Activated CD4-positive, alpha-beta T cell treated with anti-CD3 and anti-CD28 coated beads, Interleukin-2, amount 10 ng/mL, durations not matched to agents 7 days and 5 days (primary cell): ENCODE measurements around the gene PSMG4. TPM values are rescaled to one million over a fixed set of nuclear protein-coding genes. Genes with fewer than 3 reads are reported as not detected.
"Not testable (repeated sequence)": the region's sequence is repeated elsewhere in the genome, so short reads cannot be mapped to it uniquely, and the experiment has no call there.

Experiments used
- CTCF ChIA-PET: fragments of 350-600 bp; sonication (Branson Sonifier 250); formaldehyde crosslinking; loops from one replicate; lab custom pipeline; 2021; ENCODE audit warnings: antibody characterized with exemption; lab: Charles Lee
- POLR2A ChIA-PET: fragments of 350-600 bp; sonication (Branson Sonifier 250); formaldehyde crosslinking; loops from one replicate; lab custom pipeline; 2021; ENCODE audit warnings: antibody characterized with exemption; lab: Charles Lee
- DNase-seq: peaks from one replicate; pipeline ENCODE4 v3.0.0-alpha.2; 2020
- H3K27ac Mint-ChIP-seq: one replicate; pipeline ENCODE4 v1.8.0; 2021; ENCODE audit warnings: mild to moderate bottlenecking, moderate library complexity, mixed read lengths
- H3K27me3 Mint-ChIP-seq: one replicate; pipeline ENCODE4 v1.8.0; 2021; ENCODE audit warnings: mixed read lengths
- H3K36me3 Mint-ChIP-seq: one replicate; pipeline ENCODE4 v1.8.0; 2021; ENCODE audit warnings: low read depth, mixed read lengths
- H3K4me1 Mint-ChIP-seq: one replicate; pipeline ENCODE4 v1.8.0; 2021; ENCODE audit warnings: mixed read lengths
- H3K4me3 Mint-ChIP-seq: one replicate; pipeline ENCODE4 v1.8.0; 2021; ENCODE audit warnings: mild to moderate bottlenecking, moderate library complexity, mixed read lengths
- H3K9me3 Mint-ChIP-seq: one replicate; pipeline ENCODE4 v1.8.0; 2021; ENCODE audit warnings: mixed read lengths
- total RNA-seq, 2 experiments: library from RNA; stranded (reverse); gene quantifications; one replicate each; pipeline ENCODE4 v1.2.3, GENCODE V29; 2021

The PSMG4 gene
- total RNA-seq, 2 experiments from 2014 or later, result 21.5 to 24.7 TPM

- H3K36me3 Mint-ChIP-seq, result peaks cover 3% of the 10 kb centered on the region
These were observed 25.4 kb upstream of the PSMG4 start for GRCh38 chr6:3233321-3233720.

GRCh38 chr6:3233904-3234303 lies 24.8 kb upstream of the PSMG4 start:
- Mint-ChIP-seq H3K36me3 (no peaks in the 10 kb centered on the region), H3K9me3 (no peaks in the 10 kb centered on the region), H3K4me3 (no peak overlapping the region), H3K4me1 (peaks cover 30% of the 10 kb centered on the region), H3K27me3 (peaks cover 75% of the 10 kb centered on the region), H3K27ac (no peak overlapping the region)
- CTCF ChIA-PET, result no interaction called here
- no peak for DNase-seq
- POLR2A ChIA-PET, result no interaction called here

More at GRCh38 chr6:3233321-3233720, 25.4 kb upstream of the PSMG4 start:
- Mint-ChIP-seq H3K27ac (no peak overlapping the region), H3K27me3 (peaks cover 78% of the 10 kb centered on the region), H3K4me1 (peaks cover 34% of the 10 kb centered on the region), H3K9me3 (no peaks in the 10 kb centered on the region), H3K4me3 (no peak overlapping the region)
- CTCF ChIA-PET, result no interaction called here
- POLR2A ChIA-PET, result no interaction called here
- no peak for DNase-seq

GRCh38 chr6:3235486-3235885 lies 23.3 kb upstream of the PSMG4 start:
- peaks cover 66% of the 10 kb centered on the region for H3K27me3 Mint-ChIP-seq
- H3K4me1 Mint-ChIP-seq, result peaks cover 15% of the 10 kb centered on the region
- no peaks in the 10 kb centered on the region for H3K36me3 Mint-ChIP-seq
- POLR2A ChIA-PET, result no interaction called here
- no peak overlapping the region for H3K27ac Mint-ChIP-seq
- no peak overlapping the region for H3K4me3 Mint-ChIP-seq
- CTCF ChIA-PET, result interaction anchor here (0.8 to 1.1 kb wide), 2 partner anchors 12 to 16 kb away, joined by 3 to 5 read pairs; no protein-coding TSS in a partner anchor
- H3K9me3 Mint-ChIP-seq, result no peaks in the 10 kb centered on the region
- no peak for DNase-seq

- Mint-ChIP-seq H3K4me1 (peaks cover 11% of the 10 kb centered on the region), H3K4me3 (no peak overlapping the region), H3K36me3 (no peaks in the 10 kb centered on the region), H3K9me3 (no peaks in the 10 kb centered on the region), H3K27me3 (peaks cover 64% of the 10 kb centered on the region), H3K27ac (no peak overlapping the region)
- no peak for DNase-seq
- ChIA-PET CTCF (interaction anchor here (0.8 to 1.1 kb wide), 2 partner anchors 11 to 15 kb away, joined by 3 to 5 read pairs; no protein-coding TSS in a partner anchor), POLR2A (no interaction called here)
These were observed 22.7 kb upstream of the PSMG4 start for GRCh38 chr6:3236005-3236404.

- Mint-ChIP-seq H3K36me3 (no peaks in the 10 kb centered on the region), H3K4me3 (no peak overlapping the region), H3K27ac (no peak overlapping the region), H3K9me3 (no peaks in the 10 kb centered on the region), H3K4me1 (no peaks in the 10 kb centered on the region), H3K27me3 (peaks cover 45% of the 10 kb centered on the region)
- CTCF ChIA-PET, result interaction anchor here (1.0 to 1.2 kb wide), 2 partner anchors 9 to 13 kb away, joined by 3 to 4 read pairs; no protein-coding TSS in a partner anchor
- POLR2A ChIA-PET, result interaction anchor here (0.6 kb wide), 1 partner anchor 28 kb away, joined by 3 read pairs; no protein-coding TSS in a partner anchor
- no peak for DNase-seq
These were observed 20.7 kb upstream of the PSMG4 start for GRCh38 chr6:3237761-3238662.

- ChIA-PET POLR2A (no interaction called here), CTCF (no interaction called here)
- H3K4me3 Mint-ChIP-seq, result no peak overlapping the region
- no peaks in the 10 kb centered on the region for H3K4me1 Mint-ChIP-seq
- no peaks in the 10 kb centered on the region for H3K36me3 Mint-ChIP-seq
- H3K9me3 Mint-ChIP-seq, result no peaks in the 10 kb centered on the region
- peaks cover 37% of the 10 kb centered on the region for H3K27me3 Mint-ChIP-seq
- no peak overlapping the region for H3K27ac Mint-ChIP-seq
- no peak for DNase-seq
These were observed 19.5 kb upstream of the PSMG4 start for GRCh38 chr6:3239110-3239830.

GRCh38 chr6:3240595-3240994 lies 18.2 kb upstream of the PSMG4 start:
- H3K27ac Mint-ChIP-seq, result no peak overlapping the region
- no peak for DNase-seq
- no peaks in the 10 kb centered on the region for H3K36me3 Mint-ChIP-seq
- no peaks in the 10 kb centered on the region for H3K9me3 Mint-ChIP-seq
- no peaks in the 10 kb centered on the region for H3K4me1 Mint-ChIP-seq
- ChIA-PET CTCF (no interaction called here), POLR2A (no interaction called here)
- H3K4me3 Mint-ChIP-seq, result no peak overlapping the region
- peaks cover 37% of the 10 kb centered on the region for H3K27me3 Mint-ChIP-seq

- POLR2A ChIA-PET, CTCF ChIA-PET, H3K4me3 Mint-ChIP-seq, H3K36me3 Mint-ChIP-seq, H3K4me1 Mint-ChIP-seq, H3K27ac Mint-ChIP-seq, DNase-seq, H3K9me3 Mint-ChIP-seq: not testable (repeated sequence)
- peaks cover 34% of the 10 kb centered on the region for H3K27me3 Mint-ChIP-seq
These were observed 17.0 kb upstream of the PSMG4 start for GRCh38 chr6:3241745-3242144.

- POLR2A ChIA-PET, result no interaction called here
- no peaks in the 10 kb centered on the region for H3K4me1 Mint-ChIP-seq
- H3K36me3 Mint-ChIP-seq, result no peaks in the 10 kb centered on the region
- no peak overlapping the region for H3K27ac Mint-ChIP-seq
- H3K4me3 Mint-ChIP-seq, result no peak overlapping the region
- H3K9me3 Mint-ChIP-seq, result no peaks in the 10 kb centered on the region
- H3K27me3 Mint-ChIP-seq, result peaks cover 38% of the 10 kb centered on the region
- no peak for DNase-seq
- CTCF ChIA-PET, result interaction anchor here (1.9 kb wide), 1 partner anchor 9 kb away, joined by 8 read pairs; no protein-coding TSS in a partner anchor
These were observed 16.0 kb upstream of the PSMG4 start for GRCh38 chr6:3242768-3243167.

- CTCF ChIA-PET, result interaction anchor here (0.7 to 1.9 kb wide), 2 partner anchors 8 to 15 kb away, joined by 4 to 8 read pairs; no protein-coding TSS in a partner anchor
- Mint-ChIP-seq H3K27ac (no peak overlapping the region), H3K9me3 (no peaks in the 10 kb centered on the region), H3K36me3 (no peaks in the 10 kb centered on the region), H3K27me3 (peaks cover 41% of the 10 kb centered on the region), H3K4me1 (no peaks in the 10 kb centered on the region), H3K4me3 (no peak overlapping the region)
- DNase-seq, result no peak
- POLR2A ChIA-PET, result interaction anchor here (0.6 kb wide), 1 partner anchor 778 kb away, joined by 6 read pairs; no protein-coding TSS in a partner anchor
These were observed 14.5 kb upstream of the PSMG4 start for GRCh38 chr6:3244003-3244831.

GRCh38 chr6:3244832-3245161 lies 13.9 kb upstream of the PSMG4 start:
- H3K27me3 Mint-ChIP-seq, result peaks cover 43% of the 10 kb centered on the region
- H3K36me3 Mint-ChIP-seq, H3K4me3 Mint-ChIP-seq, DNase-seq, H3K27ac Mint-ChIP-seq, H3K9me3 Mint-ChIP-seq, H3K4me1 Mint-ChIP-seq, POLR2A ChIA-PET: not testable (repeated sequence)
- CTCF ChIA-PET, result interaction anchor here (0.7 kb wide), 1 partner anchor 15 kb away, joined by 4 read pairs; no protein-coding TSS in a partner anchor

- Mint-ChIP-seq H3K4me3 (no peak overlapping the region), H3K9me3 (no peaks in the 10 kb centered on the region), H3K4me1 (no peaks in the 10 kb centered on the region), H3K27ac (no peak overlapping the region), H3K27me3 (peaks cover 43% of the 10 kb centered on the region), H3K36me3 (no peaks in the 10 kb centered on the region)
- ChIA-PET CTCF (interaction anchor here (0.7 kb wide), 1 partner anchor 16 kb away, joined by 4 read pairs; no protein-coding TSS in a partner anchor), POLR2A (no interaction called here)
- no peak for DNase-seq
These were observed 13.5 kb upstream of the PSMG4 start for GRCh38 chr6:3245216-3245615.
